Karpas-422 (cell line): ENCODE measurements around the gene CDK11B. TPM values are rescaled to one million over a fixed set of nuclear protein-coding genes. Genes with fewer than 3 reads are reported as not detected.

Experiments used
- DNase-seq: peaks from one replicate; pipeline ENCODE4 v3.0.0-alpha.2; 2015
- H2AFZ ChIP-seq: fragments of 200-600 bp; sonication (generic); 2 replicates; pipeline ENCODE4 v1.6.1; 2014; ENCODE audit warnings: antibody characterized with exemption, low read length, mixed read lengths
- H3K27ac ChIP-seq: fragments of 200-600 bp; sonication (generic); 2 replicates; pipeline ENCODE4 v1.5.1; 2014; ENCODE audit warnings: mild to moderate bottlenecking, low read length, moderate library complexity
- H3K27me3 ChIP-seq: fragments of 200-600 bp; sonication (generic); 2 replicates; pipeline ENCODE4 v1.6.1; 2014; ENCODE audit warnings: low read length, mixed read lengths
- H3K36me3 ChIP-seq: fragments of 200-600 bp; sonication (generic); 2 replicates; pipeline ENCODE4 v1.6.1; 2014; ENCODE audit warnings: low read length, mixed read lengths; ENCODE audit not compliant: insufficient read depth
- H3K4me1 ChIP-seq: fragments of 200-600 bp; sonication (generic); 2 replicates; pipeline ENCODE4 v1.6.1; 2014; ENCODE audit warnings: mild to moderate bottlenecking, low read length, mixed read lengths
- H3K4me2 ChIP-seq: fragments of 200-600 bp; sonication (generic); 2 replicates; pipeline ENCODE4 v1.6.1; 2014; ENCODE audit warnings: low read length, low read depth, mild to moderate bottlenecking; ENCODE audit not compliant: poor library complexity, severe bottlenecking
- H3K4me3 ChIP-seq: fragments of 200-600 bp; sonication (generic); 2 replicates; pipeline ENCODE4 v1.5.1; 2014; ENCODE audit warnings: mild to moderate bottlenecking, antibody characterized with exemption, low read length, mixed read lengths
- H3K79me2 ChIP-seq: fragments of 200-600 bp; sonication (generic); 2 replicates; pipeline ENCODE4 v1.6.1; 2014; ENCODE audit warnings: mild to moderate bottlenecking, low read length, mixed read lengths
- H3K9ac ChIP-seq: fragments of 200-600 bp; sonication (generic); 2 replicates; pipeline ENCODE4 v1.6.0; 2014; ENCODE audit warnings: low read length
- H3K9me2 ChIP-seq: fragments of 200-600 bp; sonication (generic), shearing (Covaris generic); replicated peaks from 2 replicates; pipeline ENCODE4 v1.6.0; 2014; ENCODE audit warnings: mild to moderate bottlenecking, low read length, moderate library complexity; ENCODE audit not compliant: insufficient read depth
- H3K9me3 ChIP-seq: fragments of 300-700, 200-600 bp; sonication (generic); 2 replicates; pipeline ENCODE4 v1.6.1; 2014; ENCODE audit warnings: low read length, mixed read lengths
- H4K20me1 ChIP-seq: fragments of 200-600 bp; sonication (generic); 2 replicates; pipeline ENCODE4 v1.6.1; 2014; ENCODE audit warnings: mild to moderate bottlenecking, antibody characterized with exemption, low read length, low read depth; ENCODE audit not compliant: insufficient read depth
- total RNA-seq: library from RNA; depleted of rRNA; stranded (reverse); fragments of >200 nt; shearing (Covaris generic); gene quantifications from 2 replicates; pipeline ENCODE4 v1.2.3, GENCODE V29; 2014; ENCODE audit warnings: low replicate concordance

CDK11B gene
- total RNA-seq, 1 experiment from 2014 or later, result 11.4 TPM

DNA sequence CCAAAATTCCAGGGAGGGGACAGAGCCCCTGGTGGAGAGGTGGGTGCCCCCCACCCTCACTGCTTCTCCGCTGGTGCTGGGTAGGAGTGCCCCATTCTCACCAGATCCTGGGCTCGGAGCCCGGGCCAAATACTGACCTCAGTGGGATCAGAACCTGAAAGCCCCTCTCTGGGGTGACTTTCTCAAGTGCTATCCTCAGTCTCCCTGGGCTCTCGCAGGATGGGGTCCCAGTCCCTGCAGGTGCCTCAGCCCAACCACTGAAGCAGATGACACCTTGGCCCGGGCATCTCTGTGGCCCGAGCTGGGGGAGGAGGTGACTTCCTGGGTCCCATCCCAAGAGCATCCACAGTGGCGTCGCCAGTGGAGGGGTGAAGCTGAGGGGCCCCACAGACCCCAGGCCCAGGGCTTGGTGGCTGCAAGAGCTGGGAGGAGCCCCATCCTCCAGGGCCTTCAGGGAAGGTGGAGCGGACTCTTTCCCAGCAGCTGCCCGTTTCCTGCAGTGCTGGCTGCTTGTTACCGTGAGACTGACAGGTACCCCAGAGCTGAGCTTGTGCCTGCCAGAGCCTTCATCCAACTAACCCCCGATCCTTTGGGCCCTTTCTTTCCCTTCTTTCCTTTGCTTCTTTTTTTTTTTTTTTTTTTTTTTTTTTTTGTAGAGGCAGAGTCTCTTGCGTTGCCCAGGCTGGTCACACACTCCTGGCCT, 55.0 kb downstream of the CDK11B start:
- H3K9ac ChIP-seq, result no peak overlapping the region
- no peak overlapping the region for H2AFZ ChIP-seq
- no peak for DNase-seq
- no peaks in the 10 kb centered on the region for H3K36me3 ChIP-seq
- H3K4me2 ChIP-seq, result no peak overlapping the region
- no peak overlapping the region for H3K27ac ChIP-seq
- H3K79me2 ChIP-seq, result no peaks in the 10 kb centered on the region
- H3K9me2 ChIP-seq, result no peaks in the 10 kb centered on the region
- peaks cover 13% of the 10 kb centered on the region for H3K4me1 ChIP-seq
- H3K9me3 ChIP-seq, result no peaks in the 10 kb centered on the region
- no peaks in the 10 kb centered on the region for H3K27me3 ChIP-seq
- H4K20me1 ChIP-seq, result no peaks in the 10 kb centered on the region
- H3K4me3 ChIP-seq, result no peak overlapping the region

DNA sequence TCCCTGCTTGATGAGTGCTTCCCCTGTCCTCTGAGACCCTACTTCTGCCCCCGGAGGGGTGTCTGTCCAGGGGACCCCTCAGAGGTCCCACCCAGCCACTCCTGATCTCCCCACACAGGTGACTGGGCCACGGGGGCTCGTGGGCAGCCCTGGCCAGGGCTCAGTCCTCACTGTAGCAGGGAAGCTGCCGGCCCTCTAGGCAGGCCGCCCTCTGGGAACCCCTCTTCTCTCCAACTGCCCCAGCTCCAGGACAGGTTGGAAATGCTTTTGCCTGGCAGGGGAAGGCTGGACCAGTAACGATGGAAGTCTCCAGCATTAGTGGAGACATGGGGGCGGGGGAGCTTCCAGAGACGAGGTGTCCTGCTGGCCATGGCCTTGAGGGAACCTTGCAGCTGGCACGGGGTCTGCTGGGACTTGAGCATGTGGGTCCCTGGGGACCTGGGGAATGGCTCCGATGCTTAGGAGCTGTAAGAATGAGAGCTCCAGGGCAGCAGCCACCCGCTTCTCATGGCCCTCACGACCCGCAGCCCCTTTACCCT, 55.8 kb downstream of the CDK11B start:
- no peak overlapping the region for H3K4me3 ChIP-seq
- no peaks in the 10 kb centered on the region for H3K9me3 ChIP-seq
- no peak overlapping the region for H3K27ac ChIP-seq
- H3K27me3 ChIP-seq, result no peaks in the 10 kb centered on the region
- no peaks in the 10 kb centered on the region for H3K36me3 ChIP-seq
- no peak overlapping the region for H3K4me2 ChIP-seq
- H3K9ac ChIP-seq, result no peak overlapping the region
- peak; percentile 50 for DNase-seq
- no peaks in the 10 kb centered on the region for H3K79me2 ChIP-seq
- no peaks in the 10 kb centered on the region for H3K9me2 ChIP-seq
- no peaks in the 10 kb centered on the region for H4K20me1 ChIP-seq
- H2AFZ ChIP-seq, result no peak overlapping the region
- H3K4me1 ChIP-seq, result peaks cover 15% of the 10 kb centered on the region

DNA sequence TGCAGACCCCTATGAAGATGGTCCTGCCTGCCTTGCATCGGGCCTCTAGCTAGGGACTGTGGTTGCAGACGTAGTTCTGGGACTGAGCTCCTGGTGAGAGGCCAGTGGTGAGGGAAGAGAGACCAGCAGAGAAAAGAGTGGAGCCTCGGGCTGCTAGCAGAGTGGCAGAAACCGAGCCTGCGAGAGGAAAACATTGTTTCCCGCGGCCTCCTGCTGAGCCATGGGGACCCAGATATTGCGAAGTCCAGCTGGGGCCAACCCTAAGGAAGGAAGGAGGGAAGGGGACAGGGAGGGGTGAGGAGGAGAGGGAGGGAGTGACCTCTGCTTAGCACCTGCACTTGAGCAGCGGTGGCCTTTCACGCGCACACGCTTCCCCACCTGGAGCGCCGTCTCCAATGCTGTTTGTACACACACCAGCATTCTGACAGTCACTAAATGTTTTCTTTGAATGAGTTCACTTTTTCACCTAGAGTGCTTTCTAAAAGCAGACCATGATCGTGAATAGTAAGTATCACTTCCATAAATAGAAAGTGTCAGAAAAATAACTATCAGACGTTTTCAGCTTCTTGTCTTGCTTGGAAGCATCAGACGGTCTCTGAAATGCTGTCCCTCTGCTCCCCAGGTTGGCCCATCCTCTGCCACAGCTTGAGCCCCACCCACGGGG, 56.4 kb downstream of the CDK11B start:
- H3K4me1 ChIP-seq, result peaks cover 20% of the 10 kb centered on the region
- no peak overlapping the region for H3K27ac ChIP-seq
- H3K4me2 ChIP-seq, result no peak overlapping the region
- no peaks in the 10 kb centered on the region for H3K9me2 ChIP-seq
- H2AFZ ChIP-seq, result no peak overlapping the region
- no peak overlapping the region for H3K9ac ChIP-seq
- no peaks in the 10 kb centered on the region for H4K20me1 ChIP-seq
- no peak overlapping the region for H3K4me3 ChIP-seq
- peak; percentile 49 for DNase-seq
- no peaks in the 10 kb centered on the region for H3K36me3 ChIP-seq
- no peaks in the 10 kb centered on the region for H3K9me3 ChIP-seq
- H3K79me2 ChIP-seq, result no peaks in the 10 kb centered on the region
- H3K27me3 ChIP-seq, result no peaks in the 10 kb centered on the region

DNA sequence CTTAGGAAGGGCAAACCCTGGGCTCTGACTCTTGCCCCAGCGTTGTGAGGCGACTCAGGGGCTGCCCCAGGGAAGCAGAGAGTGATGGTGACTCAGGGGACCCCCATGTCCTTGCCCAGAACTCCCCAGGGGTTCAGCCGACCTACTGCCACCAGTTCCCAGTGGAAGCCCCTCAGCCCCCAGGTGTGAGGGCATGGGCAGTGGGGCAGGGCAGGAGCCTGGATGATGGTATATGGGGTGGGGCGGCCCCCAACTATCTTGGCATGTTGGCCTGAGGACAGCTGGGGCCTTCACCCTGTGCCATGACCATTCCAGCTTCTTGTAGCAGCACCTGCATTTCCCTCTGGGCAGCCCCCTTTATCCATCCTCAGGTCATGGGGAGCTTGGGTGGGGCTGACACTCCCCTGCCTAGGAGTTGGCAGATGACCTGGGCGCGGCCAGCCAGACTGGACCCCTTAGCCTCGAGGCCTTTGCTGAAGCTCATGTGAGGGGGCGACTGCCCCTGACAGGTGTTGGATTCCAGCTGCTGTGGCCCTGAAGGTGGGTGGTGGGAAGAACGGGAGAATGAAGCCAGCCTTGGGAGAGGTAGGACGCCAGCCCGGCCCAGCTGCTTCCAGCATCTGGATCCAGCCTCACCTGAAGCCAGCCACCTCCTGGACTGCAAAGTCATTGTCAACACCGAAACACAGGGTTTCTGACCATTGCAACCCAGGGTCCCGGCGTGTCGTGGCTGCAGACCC, 57.1 kb downstream of the CDK11B start:
- H3K4me3 ChIP-seq, result no peak overlapping the region
- no peak overlapping the region for H3K27ac ChIP-seq
- H3K9ac ChIP-seq, result no peak overlapping the region
- H3K4me1 ChIP-seq, result peaks cover 21% of the 10 kb centered on the region
- no peaks in the 10 kb centered on the region for H4K20me1 ChIP-seq
- H3K9me2 ChIP-seq, result no peaks in the 10 kb centered on the region
- H3K36me3 ChIP-seq, result no peaks in the 10 kb centered on the region
- no peak overlapping the region for H3K4me2 ChIP-seq
- no peak overlapping the region for H2AFZ ChIP-seq
- no peaks in the 10 kb centered on the region for H3K27me3 ChIP-seq
- DNase-seq, result peak; percentile 38
- H3K79me2 ChIP-seq, result no peaks in the 10 kb centered on the region
- no peaks in the 10 kb centered on the region for H3K9me3 ChIP-seq

DNA sequence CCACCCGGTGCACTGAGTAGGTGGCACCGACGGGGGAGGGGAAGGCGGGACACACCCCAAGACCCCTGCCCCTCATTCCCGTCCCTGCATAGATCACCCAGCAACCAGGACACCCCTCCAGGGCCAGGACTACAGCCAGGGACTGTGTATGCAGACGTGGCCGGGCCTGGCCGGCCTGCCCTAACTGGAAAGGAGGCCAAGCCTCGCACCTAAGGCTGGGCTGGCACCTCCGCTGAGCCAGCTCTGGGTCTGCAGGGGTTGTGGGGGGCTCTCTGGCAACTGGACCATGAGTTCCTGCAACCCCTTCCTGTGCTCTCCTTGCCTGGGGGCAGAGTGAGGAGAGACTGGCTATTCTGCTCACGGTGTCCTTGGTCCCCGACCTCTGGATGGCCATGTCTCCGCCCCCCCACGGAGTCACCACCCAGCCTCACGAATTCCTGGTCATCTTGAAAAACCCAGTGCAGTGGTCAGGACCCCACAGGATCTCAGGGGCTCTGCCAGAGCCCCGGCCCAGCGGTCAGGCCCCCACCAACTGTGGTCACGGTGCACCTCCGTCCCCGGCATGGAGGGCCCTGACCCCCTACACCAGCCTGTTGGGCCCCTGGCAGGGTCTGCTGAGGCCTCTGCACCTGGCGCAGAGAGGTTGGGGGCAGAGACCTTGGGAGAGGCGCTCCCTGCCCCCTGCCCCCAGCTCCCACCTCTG, 57.8 kb downstream of the CDK11B start:
- Histone ChIP-seq H2AFZ (no peak overlapping the region), H3K9ac (no peak overlapping the region), H3K36me3 (no peaks in the 10 kb centered on the region), H3K9me2 (no peaks in the 10 kb centered on the region), H4K20me1 (no peaks in the 10 kb centered on the region), H3K4me1 (peaks cover 21% of the 10 kb centered on the region), H3K27me3 (no peaks in the 10 kb centered on the region), H3K4me3 (no peak overlapping the region), H3K79me2 (no peaks in the 10 kb centered on the region), H3K27ac (no peak overlapping the region), H3K4me2 (no peak overlapping the region), H3K9me3 (no peaks in the 10 kb centered on the region)
- DNase-seq, result peak; percentile 34

DNA sequence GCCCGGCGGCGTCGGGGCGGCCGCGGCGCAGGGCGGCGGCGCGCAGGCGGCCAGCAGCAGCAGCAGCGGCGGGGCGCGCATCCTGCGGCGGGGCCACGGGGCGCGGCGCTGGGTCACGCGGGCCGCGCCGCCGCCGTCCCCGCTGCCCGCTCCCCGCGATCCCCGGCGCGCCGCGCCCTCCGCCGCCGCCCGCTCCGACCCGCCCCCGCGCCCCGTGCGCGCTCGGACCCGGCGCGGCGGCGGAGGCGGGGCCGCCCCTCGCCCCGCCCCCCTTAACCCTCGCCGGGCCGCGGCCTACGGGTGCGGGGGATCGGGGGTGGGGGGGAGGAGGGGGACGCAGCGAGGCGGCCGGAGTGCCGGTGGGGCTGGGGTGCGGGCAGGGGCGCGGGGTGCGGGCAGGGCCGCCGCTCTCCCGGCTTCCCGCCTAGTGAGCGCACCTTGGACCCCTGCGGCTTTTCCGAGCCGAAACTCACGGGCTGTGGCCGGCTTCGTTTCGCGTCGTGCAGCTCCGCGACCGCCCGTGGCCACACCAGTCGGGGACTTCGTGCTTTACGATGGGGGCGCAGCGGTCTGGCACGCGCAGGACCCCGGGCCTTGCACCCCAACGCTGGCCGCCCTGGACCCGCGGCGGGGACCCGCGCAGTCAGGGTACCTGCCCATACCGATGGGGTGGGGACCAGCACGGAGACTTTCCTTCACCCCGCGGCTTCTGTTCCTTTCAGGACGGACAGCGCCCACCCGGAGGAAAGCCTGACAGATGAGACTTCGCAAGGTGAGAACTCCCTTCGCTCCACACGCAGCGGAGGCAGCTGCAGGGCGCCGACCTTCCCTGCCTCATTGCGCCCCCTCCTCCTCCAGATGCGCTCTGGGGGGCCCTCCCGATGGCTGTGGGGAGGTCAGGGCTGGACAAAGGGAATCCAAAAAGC, 58.6 kb downstream of the CDK11B start, which contains the start of gene FNDC10:
Gene FNDC10, minus strand, starts transcription at position 201 of the 926 bp plus-strand sequence. Its CDS starts 120 bp downstream, at position 81.
- H3K36me3 ChIP-seq, result no peaks in the 10 kb centered on the region
- no peak within 1 kb of the TSS for H3K27ac ChIP-seq
- H3K4me3 ChIP-seq, result no peak within 1 kb of the TSS
- H3K9me2 ChIP-seq, result no peaks in the 10 kb centered on the region
- H3K27me3 ChIP-seq, result no peaks in the 10 kb centered on the region
- H3K9me3 ChIP-seq, result no peaks in the 10 kb centered on the region
- peaks cover 21% of the 10 kb centered on the region for H3K4me1 ChIP-seq
- no peak within 1 kb of the TSS for H3K4me2 ChIP-seq
- H2AFZ ChIP-seq, result no peak within 1 kb of the TSS
- no peaks in the 10 kb centered on the region for H4K20me1 ChIP-seq
- no peak for DNase-seq
- H3K79me2 ChIP-seq, result no peaks in the 10 kb centered on the region
- H3K9ac ChIP-seq, result no peak within 1 kb of the TSS
